Stimulated activated CD8-positive, alpha-beta memory T cell treated with anti-CD3 and anti-CD28 coated beads, Interleukin-15, amount 100 ng/mL, for 48 hours (primary cell): ENCODE measurements around the gene CCDC134.
"Not testable (repeated sequence)": the region's sequence is repeated elsewhere in the genome, so short reads cannot be mapped to it uniquely, and the experiment has no call there.

ENCODE experiments used
- DNase-seq, 2 donors: peaks; one replicate each; pipeline ENCODE4 v3.0.0-alpha.2; 2020; ENCODE audit warnings: low read depth in 2 of 2

CCDC134 gene

GRCh38 chr22:41823797-41824196, 23.3 kb downstream of the CCDC134 start:
- no peak for DNase-seq

GRCh38 chr22:41825376-41825775, 24.9 kb downstream of the CCDC134 start:
- DNase-seq = no peak

GRCh38 chr22:41826021-41826420, 25.5 kb downstream of the CCDC134 start:
- DNase-seq = no peak

- DNase-seq = no peak
Measured at GRCh38 chr22:41826430-41827383, 26.2 kb downstream of the CCDC134 start.

GRCh38 chr22:41827671-41828070, 27.2 kb downstream of the CCDC134 start:
- DNase-seq = no peak

- DNase-seq = no peak
Measured at GRCh38 chr22:41828516-41828915, 28.0 kb downstream of the CCDC134 start.

- DNase-seq = no peak
Measured at GRCh38 chr22:41830174-41830573, 29.7 kb downstream of the CCDC134 start.

GRCh38 chr22:41831383-41831782, 30.9 kb downstream of the CCDC134 start:
- DNase-seq = no peak

- DNase-seq = no peak
Measured at GRCh38 chr22:41831828-41832552, 31.5 kb downstream of the CCDC134 start.

- peak; percentile 98 to 99 for DNase-seq
Measured at GRCh38 chr22:41832553-41833368, 32.3 kb downstream of the CCDC134 start, which contains the start of gene SREBF2. Gene SREBF2, plus strand, starts transcription at chr22:41833105. Its CDS starts 166 bp downstream, at chr22:41833271.

- DNase-seq = peak; percentile 26 to 35
Measured at GRCh38 chr22:41833369-41834004, 33.0 kb downstream of the CCDC134 start.

GRCh38 chr22:41834005-41834944, 33.8 kb downstream of the CCDC134 start:
- no peak for DNase-seq

GRCh38 chr22:41835462-41835861, 35.0 kb downstream of the CCDC134 start:
- DNase-seq = not testable (repeated sequence)

- no peak for DNase-seq
Measured at GRCh38 chr22:41836551-41836950, 36.1 kb downstream of the CCDC134 start.

GRCh38 chr22:41838842-41839618, 38.6 kb downstream of the CCDC134 start:
- no peak for DNase-seq

- no peak for DNase-seq
Measured at GRCh38 chr22:41840216-41840615, 39.7 kb downstream of the CCDC134 start.

GRCh38 chr22:41841085-41841712, 40.7 kb downstream of the CCDC134 start:
- DNase-seq = no peak

GRCh38 chr22:41842996-41843970, 42.8 kb downstream of the CCDC134 start:
- no peak for DNase-seq
